Osteoblast (primary cell): Measurements from ENCODE around the gene GJD2. TPM values are rescaled to one million over a fixed set of nuclear protein-coding genes. Genes with fewer than 3 reads are reported as not detected.

Experiments used
- DNase-seq: peaks from one replicate; pipeline ENCODE4 v3.0.0; 2011; ENCODE audit warnings: low spot score, mixed read lengths; ENCODE audit not compliant: insufficient read length; ENCODE audit errors: missing footprints
- H2AFZ ChIP-seq: 2 replicates; pipeline ENCODE4 v1.6.0; 2011; ENCODE audit warnings: mild to moderate bottlenecking, low read length
- H3K27ac ChIP-seq: 2 replicates; pipeline ENCODE4 v1.5.1; 2011; ENCODE audit warnings: mild to moderate bottlenecking, low read depth, low read length, moderate library complexity
- H3K27me3 ChIP-seq: 2 replicates; pipeline ENCODE4 v1.6.0; 2012; ENCODE audit warnings: mild to moderate bottlenecking, control low read depth, inconsistent platforms, low read length, moderate library complexity; ENCODE audit not compliant: insufficient read depth
- H3K36me3 ChIP-seq: 2 replicates; pipeline ENCODE4 v1.5.1; 2011; ENCODE audit warnings: mild to moderate bottlenecking, low read length, control low read depth, moderate library complexity; ENCODE audit not compliant: insufficient read depth
- H3K4me1 ChIP-seq: 2 replicates; pipeline ENCODE4 v1.5.1; 2011; ENCODE audit warnings: mild to moderate bottlenecking, low read length, control low read depth, moderate library complexity; ENCODE audit not compliant: insufficient read depth
- H3K4me2 ChIP-seq: 2 replicates; pipeline ENCODE4 v1.6.0; 2011; ENCODE audit warnings: mild to moderate bottlenecking, low read length; ENCODE audit not compliant: insufficient read depth
- H3K4me3 ChIP-seq: fragments of 200-600 bp; sonication (generic); 3 replicates; pipeline ENCODE4 v1.5.1; 2012; ENCODE audit warnings: mild to moderate bottlenecking, low read length, inconsistent platforms; ENCODE audit not compliant: insufficient read depth
- H3K79me2 ChIP-seq: 2 replicates; pipeline ENCODE4 v1.6.0; 2012; ENCODE audit warnings: mild to moderate bottlenecking, low read length, control low read depth, inconsistent platforms; ENCODE audit not compliant: insufficient read depth
- H3K9me3 ChIP-seq: 2 replicates; pipeline ENCODE4 v1.5.1; 2011; ENCODE audit warnings: low read depth, low read length, control low read depth
- H4K20me1 ChIP-seq: 2 replicates; pipeline ENCODE4 v1.6.0; 2012; ENCODE audit warnings: mild to moderate bottlenecking, low read length, control low read depth; ENCODE audit not compliant: insufficient read depth
- CTCF ChIP-seq: IDR thresholded peaks from 2 replicates; pipeline ENCODE4 v1.5.1; 2011; ENCODE audit warnings: mild to moderate bottlenecking, low read depth, low read length, moderate library complexity; ENCODE audit errors: extremely low read depth
- total RNA-seq: library from RNA; depleted of rRNA; stranded (reverse); fragments of >200 nt; gene quantifications from 2 replicates; pipeline ENCODE4 v1.2.3, GENCODE V29; 2012

The GJD2 gene
- total RNA-seq, 1 donor: not detected

GRCh38 chr15:34716111-34716510 lies 38.7 kb downstream of the GJD2 start:
- TF ChIP-seq CTCF: no peak
- Histone ChIP-seq H3K4me1 (no peaks in the 10 kb centered on the region), H3K27me3 (peaks cover 27% of the 10 kb centered on the region), H3K36me3 (no peaks in the 10 kb centered on the region), H4K20me1 (no peaks in the 10 kb centered on the region), H3K4me3 (no peak overlapping the region), H3K4me2 (no peak overlapping the region), H3K79me2 (no peaks in the 10 kb centered on the region), H2AFZ (no peak overlapping the region), H3K27ac (no peak overlapping the region), H3K9me3 (no peaks in the 10 kb centered on the region)
- DNase-seq: no peak

DNA sequence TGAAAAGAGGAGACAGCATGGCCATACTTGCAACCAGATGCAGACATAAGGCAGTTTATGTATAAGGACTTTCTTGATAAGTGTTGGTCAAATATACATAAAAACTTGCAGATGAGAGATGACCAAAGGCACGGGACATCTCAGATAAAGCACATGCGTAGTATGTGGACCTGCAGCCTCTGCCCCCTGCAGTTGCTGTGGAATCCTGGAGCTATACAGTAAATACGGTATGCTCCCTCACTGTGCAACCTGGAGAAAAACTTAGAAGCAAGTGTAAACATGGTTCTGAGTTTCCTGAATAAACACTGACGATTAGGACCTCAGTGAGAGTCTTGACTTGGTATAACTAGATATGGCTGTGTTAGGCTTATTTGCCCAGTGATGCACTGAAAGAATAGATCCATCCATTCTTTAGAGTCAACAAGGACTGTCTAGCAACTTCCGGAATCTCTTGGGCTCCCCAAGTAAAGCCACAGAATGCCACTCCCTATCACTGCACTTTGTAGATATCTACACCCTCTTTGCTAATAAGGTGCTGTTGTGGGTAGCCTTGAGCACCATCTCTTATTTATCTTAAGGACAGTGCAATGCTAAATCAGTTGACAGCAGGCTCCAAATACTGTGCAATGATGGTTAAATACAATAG lies 40.2 kb downstream of the GJD2 start:
- no peaks in the 10 kb centered on the region for H3K79me2 ChIP-seq
- no peak overlapping the region for H2AFZ ChIP-seq
- no peaks in the 10 kb centered on the region for H3K9me3 ChIP-seq
- no peaks in the 10 kb centered on the region for H3K36me3 ChIP-seq
- DNase-seq: no peak
- no peak overlapping the region for H3K4me2 ChIP-seq
- no peak for TF ChIP-seq CTCF
- no peak overlapping the region for H3K4me3 ChIP-seq
- peaks cover 6% of the 10 kb centered on the region for H3K4me1 ChIP-seq
- H4K20me1 ChIP-seq: no peaks in the 10 kb centered on the region
- peaks cover 29% of the 10 kb centered on the region for H3K27me3 ChIP-seq
- no peak overlapping the region for H3K27ac ChIP-seq

DNA sequence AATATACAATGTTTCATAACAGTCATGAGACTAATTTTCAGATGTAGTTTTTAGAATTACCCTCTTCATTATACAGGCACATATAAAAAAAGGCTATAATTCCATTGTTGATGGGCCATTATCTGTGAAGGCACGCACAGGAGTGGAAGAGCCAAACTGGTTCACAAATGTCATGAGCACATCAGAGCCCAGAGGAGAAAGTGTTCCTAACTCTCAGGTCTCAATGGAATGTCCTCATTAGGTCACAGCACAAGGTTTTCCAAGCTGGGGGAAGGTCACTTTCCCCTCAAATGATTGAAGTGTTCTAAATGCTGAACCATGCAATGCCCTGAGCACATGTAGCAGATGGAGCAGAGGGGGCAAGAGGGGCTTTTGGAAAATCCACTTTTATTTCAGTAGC lies 41.2 kb downstream of the GJD2 start:
- peaks cover 7% of the 10 kb centered on the region for H3K4me1 ChIP-seq
- no peaks in the 10 kb centered on the region for H3K9me3 ChIP-seq
- no peak overlapping the region for H2AFZ ChIP-seq
- H4K20me1 ChIP-seq: no peaks in the 10 kb centered on the region
- DNase-seq: no peak
- no peak for TF ChIP-seq CTCF
- no peak overlapping the region for H3K4me2 ChIP-seq
- H3K36me3 ChIP-seq: no peaks in the 10 kb centered on the region
- H3K27ac ChIP-seq: no peak overlapping the region
- no peak overlapping the region for H3K4me3 ChIP-seq
- no peaks in the 10 kb centered on the region for H3K79me2 ChIP-seq
- peaks cover 29% of the 10 kb centered on the region for H3K27me3 ChIP-seq

DNA sequence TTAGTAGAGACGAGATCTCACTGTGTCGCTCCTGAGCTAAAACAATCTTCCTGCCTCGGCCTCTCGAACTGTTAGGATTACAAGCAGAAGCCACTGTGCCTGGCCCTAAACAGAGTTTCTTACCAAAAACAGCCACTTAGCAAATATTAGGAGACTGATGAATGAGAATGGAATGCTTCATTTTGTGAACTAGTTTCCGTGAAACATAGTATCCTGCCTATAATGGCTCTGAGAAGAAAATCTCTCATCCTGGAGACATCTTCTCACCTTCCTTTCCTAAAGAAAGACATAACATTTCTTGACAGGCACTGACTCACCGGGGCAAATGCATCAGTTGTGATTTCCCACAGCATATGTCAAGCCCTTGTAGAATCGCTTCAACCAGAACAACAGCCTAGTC lies 44.9 kb downstream of the GJD2 start:
- no peak overlapping the region for H3K27ac ChIP-seq
- H3K79me2 ChIP-seq: no peaks in the 10 kb centered on the region
- H2AFZ ChIP-seq: peak overlapping the region; percentile 14
- no peaks in the 10 kb centered on the region for H3K9me3 ChIP-seq
- TF ChIP-seq CTCF: no peak
- DNase-seq: no peak
- no peaks in the 10 kb centered on the region for H4K20me1 ChIP-seq
- peaks cover 7% of the 10 kb centered on the region for H3K4me1 ChIP-seq
- peaks cover 20% of the 10 kb centered on the region for H3K27me3 ChIP-seq
- peak overlapping the region; percentile 19 for H3K4me2 ChIP-seq
- no peaks in the 10 kb centered on the region for H3K36me3 ChIP-seq
- H3K4me3 ChIP-seq: no peak overlapping the region
